Mammary epithelial cell (primary cell): ENCODE data around the gene SDR42E1.

Experiments used
- EZH2 ChIP-seq: IDR thresholded peaks from 2 replicates; pipeline ENCODE4 v1.6.1; 2012; ENCODE audit warnings: low read length, inconsistent platforms, borderline replicate concordance
- TF ChIP-seq, protein P1 (sequence below), 2 donors: IDR thresholded peaks in 1 of 2; conservative IDR thresholded peaks in 1 of 2; 2 replicates each; pipeline ENCODE4 v1.5.1; 2011 to 2012; ENCODE audit warnings: inconsistent platforms in 2 of 2, low read length in 2 of 2, mild to moderate bottlenecking in 2 of 2, control low read depth in 1 of 2, low read depth in 1 of 2; ENCODE audit not compliant: insufficient read depth in 1 of 2; ENCODE audit errors: extremely low read depth in 1 of 2

DNA sequence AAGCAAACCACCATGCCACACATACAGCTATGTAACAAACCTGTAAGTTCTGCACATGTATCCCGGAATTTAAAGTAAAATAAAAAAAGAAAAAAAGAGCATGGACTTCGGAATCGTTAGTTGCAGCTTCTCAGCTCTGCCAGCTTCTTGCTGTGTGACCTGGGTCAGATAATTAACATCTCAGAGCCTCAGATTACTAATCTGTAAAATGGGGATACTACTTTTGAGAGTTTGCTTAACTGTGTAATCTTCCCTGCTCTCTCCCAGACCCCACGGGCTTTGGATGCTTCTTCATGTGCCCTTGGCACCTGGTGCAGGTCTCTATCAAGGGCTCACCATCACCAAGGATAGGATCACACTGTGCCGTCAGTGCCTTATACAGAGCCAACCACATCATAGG lies 40.4 kb upstream of the SDR42E1 start:
- TF ChIP-seq, protein P1, sequence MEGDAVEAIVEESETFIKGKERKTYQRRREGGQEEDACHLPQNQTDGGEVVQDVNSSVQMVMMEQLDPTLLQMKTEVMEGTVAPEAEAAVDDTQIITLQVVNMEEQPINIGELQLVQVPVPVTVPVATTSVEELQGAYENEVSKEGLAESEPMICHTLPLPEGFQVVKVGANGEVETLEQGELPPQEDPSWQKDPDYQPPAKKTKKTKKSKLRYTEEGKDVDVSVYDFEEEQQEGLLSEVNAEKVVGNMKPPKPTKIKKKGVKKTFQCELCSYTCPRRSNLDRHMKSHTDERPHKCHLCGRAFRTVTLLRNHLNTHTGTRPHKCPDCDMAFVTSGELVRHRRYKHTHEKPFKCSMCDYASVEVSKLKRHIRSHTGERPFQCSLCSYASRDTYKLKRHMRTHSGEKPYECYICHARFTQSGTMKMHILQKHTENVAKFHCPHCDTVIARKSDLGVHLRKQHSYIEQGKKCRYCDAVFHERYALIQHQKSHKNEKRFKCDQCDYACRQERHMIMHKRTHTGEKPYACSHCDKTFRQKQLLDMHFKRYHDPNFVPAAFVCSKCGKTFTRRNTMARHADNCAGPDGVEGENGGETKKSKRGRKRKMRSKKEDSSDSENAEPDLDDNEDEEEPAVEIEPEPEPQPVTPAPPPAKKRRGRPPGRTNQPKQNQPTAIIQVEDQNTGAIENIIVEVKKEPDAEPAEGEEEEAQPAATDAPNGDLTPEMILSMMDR (conservative IDR thresholded peaks at IDR 0.05 in 1 of 2, IDR thresholded peaks at IDR 0.05 in 1 of 2; ENCODE audit: extremely low read depth in 1 of 2, insufficient read depth in 1 of 2, low read depth in 1 of 2, low read length in 2 of 2): no peak
- TF ChIP-seq EZH2: no peak
